Ishikawa (cell line): ENCODE data around the gene LAMP5.

ENCODE experiments used
- EP300 ChIP-seq: IDR thresholded peaks from 2 replicates; pipeline ENCODE4 v1.6.1; 2012; ENCODE audit warnings: borderline replicate concordance
- MAX ChIP-seq: IDR thresholded peaks from 2 replicates; pipeline ENCODE4 v1.6.1; 2012
- REST ChIP-seq: IDR thresholded peaks from 2 replicates; pipeline ENCODE4 v1.6.1; 2012; ENCODE audit warnings: low read depth, mild to moderate bottlenecking
- TEAD4 ChIP-seq: IDR thresholded peaks from 2 replicates; pipeline ENCODE4 v1.6.1; 2012
- USF1 ChIP-seq: IDR thresholded peaks from 2 replicates; pipeline ENCODE4 v1.6.1; 2012
- YY1 ChIP-seq: IDR thresholded peaks from 2 replicates; pipeline ENCODE4 v1.6.1; 2012; ENCODE audit warnings: low read depth
- ZBTB7A ChIP-seq: IDR thresholded peaks from 2 replicates; pipeline ENCODE4 v1.6.1; 2012; ENCODE audit warnings: low read depth

GRCh38 chr20:9515741-9516233 lies 1.4 kb downstream of the LAMP5 start:
- no peak for TF ChIP-seq ZBTB7A
- no peak for TF ChIP-seq EP300
- TF ChIP-seq TEAD4, result no peak
- TF ChIP-seq MAX, result no peak
- TF ChIP-seq REST, result no peak
- TF ChIP-seq USF1, result no peak
- no peak for TF ChIP-seq YY1
